ENCODE measurements around the gene RNF34. TPM values are rescaled to one million over a fixed set of nuclear protein-coding genes. Genes with fewer than 3 reads are reported as not detected.

Gene RNF34
- total and polyA plus RNA-seq, 5 donors, result 21.1 to 31.4 (median 25.3) TPM

- intact Hi-C loops (cut with DNase I), result no loop called here
- Histone ChIP-seq H3K27ac (ENCODE audit: low read length) (peak overlapping the region; percentile 51), H3K4me3 (ENCODE audit: low read length) (no peak overlapping the region), H3K27me3 (ENCODE audit: control insufficient read depth, insufficient read depth) (no peaks in the 10 kb centered on the region), H3K9me3 (ENCODE audit: control insufficient read depth, low read length) (no peaks in the 10 kb centered on the region), H3K4me1 (ENCODE audit: control insufficient read depth, insufficient read depth, low read length) (peaks cover 3% of the 10 kb centered on the region)
- 92% methylated on average over 14 of the region's 14 CpGs for WGBS
- DNase-seq, result peak in 2 of 3 donors; percentile 36 to 54
- peak; percentile 5 to 28 for ATAC-seq
Observed at GRCh38 chr12:121423253-121423652, 23.3 kb downstream of the RNF34 start.

DNA sequence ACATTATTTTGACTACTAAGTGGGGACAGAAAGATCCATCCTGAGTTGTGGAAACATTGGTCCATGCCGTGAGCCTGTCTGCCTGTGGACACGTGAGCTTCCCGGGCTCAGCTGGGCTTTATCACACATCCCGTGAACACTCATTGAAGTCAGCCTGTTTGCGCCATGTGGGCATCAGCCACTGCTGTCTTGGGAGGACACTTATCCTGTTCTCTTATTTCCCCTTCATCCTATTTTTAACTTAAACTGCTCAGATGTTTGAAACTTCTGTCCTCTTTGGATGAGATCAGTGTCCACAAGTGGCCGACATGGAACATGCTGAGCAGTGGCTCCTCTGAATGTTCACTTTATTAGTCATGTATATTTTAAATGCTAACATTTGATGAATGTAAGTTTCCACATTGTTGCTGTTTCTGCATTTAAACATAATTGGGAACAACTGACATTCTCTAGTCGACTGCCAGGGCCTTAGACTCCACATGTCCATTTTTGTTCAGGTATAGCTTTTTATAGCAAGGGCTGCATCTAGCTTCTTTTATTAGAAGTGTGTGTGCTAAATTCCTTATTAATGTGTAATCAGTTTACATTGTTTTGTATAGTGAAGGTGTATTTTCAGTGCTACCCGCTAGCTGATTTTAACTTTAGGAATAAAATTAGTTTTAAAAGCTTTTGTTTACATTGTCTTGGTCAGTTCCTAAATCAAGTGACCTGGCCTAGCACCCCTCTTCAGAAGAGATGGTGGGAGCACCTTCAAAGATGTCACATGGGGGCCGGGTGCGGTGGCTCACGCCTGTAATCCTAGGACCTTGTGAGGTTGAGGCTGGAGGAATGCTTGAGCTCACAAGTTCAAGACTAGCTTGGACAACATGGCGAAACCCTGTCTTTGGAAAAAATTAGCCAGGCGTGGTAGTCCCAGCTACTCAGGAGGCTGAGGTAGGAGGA lies 24.0 kb downstream of the RNF34 start:
- ATAC-seq, result peak; percentile 83 to 88
- intact Hi-C loops (cut with DNase I), result no loop called here
- 76% methylated on average over 13 of the region's 13 CpGs for WGBS

GRCh38 chr12:121424624-121424975 lies 24.7 kb downstream of the RNF34 start:
- no peak overlapping the region for H3K4me3 ChIP-seq (ENCODE audit: low read length)
- no peak for ATAC-seq
- DNase-seq, result no peak
- H3K9me3 ChIP-seq (ENCODE audit: control insufficient read depth, low read length), result no peaks in the 10 kb centered on the region
- intact Hi-C loops (cut with DNase I), result no loop called here
- H3K27ac ChIP-seq (ENCODE audit: low read length), result peak overlapping the region; percentile 95
- WGBS, result 96% methylated on average over 1 of the region's 1 CpG
- peaks cover 3% of the 10 kb centered on the region for H3K4me1 ChIP-seq (ENCODE audit: control insufficient read depth, insufficient read depth, low read length)
- no peaks in the 10 kb centered on the region for H3K27me3 ChIP-seq (ENCODE audit: control insufficient read depth, insufficient read depth)

More for the DNA sequence above, 24.0 kb downstream of the RNF34 start:
- Histone ChIP-seq H3K4me3 (ENCODE audit: low read length) (no peak overlapping the region), H3K27ac (ENCODE audit: low read length) (peak overlapping the region; percentile 95), H3K27me3 (ENCODE audit: control insufficient read depth, insufficient read depth) (no peaks in the 10 kb centered on the region), H3K4me1 (ENCODE audit: control insufficient read depth, insufficient read depth, low read length) (peaks cover 3% of the 10 kb centered on the region), H3K9me3 (ENCODE audit: control insufficient read depth, low read length) (no peaks in the 10 kb centered on the region)
- peak; percentile 46 to 74 (median 65) for DNase-seq

GRCh38 chr12:121427556-121428050 lies 27.7 kb downstream of the RNF34 start:
- Histone ChIP-seq H3K27ac (ENCODE audit: low read length) (no peak overlapping the region), H3K4me1 (ENCODE audit: control insufficient read depth, insufficient read depth, low read length) (peaks cover 3% of the 10 kb centered on the region), H3K9me3 (ENCODE audit: control insufficient read depth, low read length) (no peaks in the 10 kb centered on the region), H3K27me3 (ENCODE audit: control insufficient read depth, insufficient read depth) (no peaks in the 10 kb centered on the region), H3K4me3 (ENCODE audit: low read length) (no peak overlapping the region)
- 80% methylated on average over 2 of the region's 2 CpGs for WGBS
- DNase-seq (no peak), ATAC-seq (no peak)
- intact Hi-C loops (cut with DNase I), result no loop called here

DNA sequence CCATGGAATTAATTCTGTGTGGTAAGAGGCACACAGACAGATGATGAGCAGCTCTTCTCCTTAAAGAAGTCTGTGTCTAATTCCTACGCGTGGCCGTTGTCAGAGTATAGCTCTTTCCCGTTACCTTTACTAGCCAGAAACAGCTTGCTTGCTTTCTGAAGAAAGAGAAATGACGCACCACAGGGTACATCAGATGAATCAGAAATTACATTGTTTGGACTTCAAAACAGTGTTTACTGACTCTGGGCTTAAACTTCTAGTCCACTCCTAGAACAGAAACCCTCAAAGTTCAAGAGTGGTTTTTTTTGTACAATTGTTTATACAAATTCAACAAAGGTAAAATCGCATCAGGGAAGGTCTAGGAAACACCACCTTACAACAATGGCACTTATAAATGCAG lies 29.0 kb downstream of the RNF34 start:
- 93% methylated on average over 6 of the region's 6 CpGs for WGBS
- Histone ChIP-seq H3K27ac (ENCODE audit: low read length) (no peak overlapping the region), H3K9me3 (ENCODE audit: control insufficient read depth, low read length) (no peaks in the 10 kb centered on the region), H3K4me1 (ENCODE audit: control insufficient read depth, insufficient read depth, low read length) (no peaks in the 10 kb centered on the region), H3K27me3 (ENCODE audit: control insufficient read depth, insufficient read depth) (no peaks in the 10 kb centered on the region), H3K4me3 (ENCODE audit: low read length) (no peak overlapping the region)
- intact Hi-C loops (cut with DNase I), result no loop called here
- no peak for ATAC-seq
- DNase-seq, result no peak

- H3K4me3 ChIP-seq (ENCODE audit: low read length), result no peak overlapping the region
- 91% methylated on average over 6 of the region's 6 CpGs for WGBS
- DNase-seq (no peak), ATAC-seq (no peak)
- H3K27me3 ChIP-seq (ENCODE audit: control insufficient read depth, insufficient read depth), result no peaks in the 10 kb centered on the region
- H3K27ac ChIP-seq (ENCODE audit: low read length), result no peak overlapping the region
- intact Hi-C loops (cut with DNase I), result no loop called here
- no peaks in the 10 kb centered on the region for H3K4me1 ChIP-seq (ENCODE audit: control insufficient read depth, insufficient read depth, low read length)
- H3K9me3 ChIP-seq (ENCODE audit: control insufficient read depth, low read length), result no peaks in the 10 kb centered on the region
Observed at GRCh38 chr12:121430833-121431415, 31.0 kb downstream of the RNF34 start.

DNA sequence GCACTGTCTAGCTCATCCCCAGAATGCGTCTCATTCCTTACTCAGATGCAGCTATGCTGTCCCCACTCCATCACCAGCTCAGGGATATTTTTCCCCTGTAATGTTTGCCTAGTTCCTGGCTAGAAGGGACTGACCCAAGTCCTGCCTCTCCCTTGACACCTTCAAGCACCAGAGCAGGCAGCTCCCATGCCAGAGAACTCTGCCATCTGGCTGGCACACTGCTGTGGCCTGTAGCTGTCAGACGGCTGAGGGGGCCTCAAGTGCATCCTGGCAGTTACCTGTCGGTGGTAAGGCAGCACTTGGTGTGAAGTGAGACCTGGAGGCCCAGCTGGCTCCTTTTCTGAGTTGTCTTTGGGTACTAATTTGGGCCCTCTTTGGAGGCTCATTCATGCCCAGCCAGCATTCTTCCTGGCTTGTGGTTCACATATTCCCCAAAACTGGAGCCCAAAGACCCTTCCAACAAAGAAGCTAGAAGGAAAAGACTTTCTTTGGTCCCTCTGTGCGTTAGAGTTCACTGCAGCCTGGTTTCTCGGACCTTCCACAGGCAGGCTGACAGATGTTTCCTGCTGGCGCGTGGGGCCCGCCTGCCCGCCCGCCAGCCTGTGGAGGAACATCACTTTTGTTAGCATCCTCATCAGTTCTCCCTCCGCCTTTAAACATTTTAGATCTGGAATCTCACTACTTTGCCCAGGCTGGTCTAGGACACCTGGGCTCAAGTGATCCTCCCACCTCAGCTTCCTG lies 33.0 kb downstream of the RNF34 start:
- intact Hi-C loops (cut with DNase I), result no loop called here
- 83% methylated on average over 11 of the region's 11 CpGs for WGBS
- H3K4me1 ChIP-seq (ENCODE audit: control insufficient read depth, insufficient read depth, low read length), result no peaks in the 10 kb centered on the region
- ATAC-seq (no peak), DNase-seq (no peak)
- H3K9me3 ChIP-seq (ENCODE audit: control insufficient read depth, low read length), result no peaks in the 10 kb centered on the region
- H3K27ac ChIP-seq (ENCODE audit: low read length), result no peak overlapping the region
- no peaks in the 10 kb centered on the region for H3K27me3 ChIP-seq (ENCODE audit: control insufficient read depth, insufficient read depth)
- no peak overlapping the region for H3K4me3 ChIP-seq (ENCODE audit: low read length)

GRCh38 chr12:121436706-121437105 lies 36.8 kb downstream of the RNF34 start:
- DNase-seq (no peak), ATAC-seq (no peak)
- intact Hi-C loops (cut with DNase I), result no loop called here
- Histone ChIP-seq H3K9me3 (ENCODE audit: control insufficient read depth, low read length) (no peaks in the 10 kb centered on the region), H3K4me3 (ENCODE audit: low read length) (no peak overlapping the region), H3K4me1 (ENCODE audit: control insufficient read depth, insufficient read depth, low read length) (no peaks in the 10 kb centered on the region), H3K27me3 (ENCODE audit: control insufficient read depth, insufficient read depth) (no peaks in the 10 kb centered on the region), H3K27ac (ENCODE audit: low read length) (no peak overlapping the region)
- 90% methylated on average over 2 of the region's 2 CpGs for WGBS

- no peak overlapping the region for H3K27ac ChIP-seq (ENCODE audit: low read length)
- whole genome bisulfite sequencing, result 83% methylated on average over 12 of the region's 12 CpGs
- no peaks in the 10 kb centered on the region for H3K27me3 ChIP-seq (ENCODE audit: control insufficient read depth, insufficient read depth)
- no peak for ATAC-seq
- H3K4me3 ChIP-seq (ENCODE audit: low read length), result no peak overlapping the region
- intact Hi-C loops (cut with DNase I), result no loop called here
- no peaks in the 10 kb centered on the region for H3K9me3 ChIP-seq (ENCODE audit: control insufficient read depth, low read length)
- no peaks in the 10 kb centered on the region for H3K4me1 ChIP-seq (ENCODE audit: control insufficient read depth, insufficient read depth, low read length)
- DNase-seq, result no peak
Observed at GRCh38 chr12:121438905-121439304, 39.0 kb downstream of the RNF34 start.

DNA sequence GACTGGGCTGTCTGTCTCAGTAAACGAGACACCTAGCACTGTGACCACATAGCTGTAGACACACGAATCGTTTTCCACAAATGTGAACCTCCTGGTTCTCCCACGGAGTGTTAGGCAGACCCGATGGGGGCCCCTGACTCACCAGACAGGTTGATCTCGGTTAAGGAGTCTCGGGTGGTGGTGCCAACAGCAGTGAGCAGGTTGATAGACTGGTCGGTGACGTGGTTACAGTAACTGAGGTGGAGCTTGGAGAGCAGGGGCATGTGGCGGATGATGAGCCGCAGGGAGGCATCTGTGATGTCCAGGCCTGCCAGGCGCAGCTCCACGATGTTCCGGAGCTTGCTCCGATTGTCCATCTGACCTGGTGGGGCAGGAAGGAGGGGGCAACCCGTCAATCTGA lies 39.8 kb downstream of the RNF34 start:
- intact Hi-C loops (cut with DNase I), result loop anchor here (5.0 to 10.0 kb wide), 4 partner anchors 95 to 107 kb away; no protein-coding TSS in a partner anchor
- no peaks in the 10 kb centered on the region for H3K9me3 ChIP-seq (ENCODE audit: control insufficient read depth, low read length)
- no peak for DNase-seq
- no peaks in the 10 kb centered on the region for H3K4me1 ChIP-seq (ENCODE audit: control insufficient read depth, insufficient read depth, low read length)
- H3K27ac ChIP-seq (ENCODE audit: low read length), result no peak overlapping the region
- H3K4me3 ChIP-seq (ENCODE audit: low read length), result no peak overlapping the region
- ATAC-seq, result no peak
- no peaks in the 10 kb centered on the region for H3K27me3 ChIP-seq (ENCODE audit: control insufficient read depth, insufficient read depth)
- 91% methylated on average over 16 of the region's 16 CpGs for WGBS

- no peak for ATAC-seq
- Histone ChIP-seq H3K27ac (ENCODE audit: low read length) (no peak overlapping the region), H3K4me3 (ENCODE audit: low read length) (no peak overlapping the region), H3K9me3 (ENCODE audit: control insufficient read depth, low read length) (no peaks in the 10 kb centered on the region), H3K27me3 (ENCODE audit: control insufficient read depth, insufficient read depth) (no peaks in the 10 kb centered on the region), H3K4me1 (ENCODE audit: control insufficient read depth, insufficient read depth, low read length) (no peaks in the 10 kb centered on the region)
- WGBS, result 95% methylated on average over 15 of the region's 15 CpGs
- intact Hi-C loops (cut with DNase I), result loop anchor here (5.0 to 10.0 kb wide), 4 partner anchors 96 to 108 kb away; no protein-coding TSS in a partner anchor
- DNase-seq, result no peak
Observed at GRCh38 chr12:121440768-121441167, 40.9 kb downstream of the RNF34 start.

Data from right cardiac atrium (tissue), 5 donors.